COR-L47 (cell line): ENCODE measurements around the gene IGSF11.
"Not testable (repeated sequence)": the region's sequence is repeated elsewhere in the genome, so short reads cannot be mapped to it uniquely, and the experiment has no call there.

Source experiments
- DNase-seq: peaks from one replicate; lab custom pipeline; 2025; lab: John Stamatoyannopoulos, UW

Gene IGSF11

DNA sequence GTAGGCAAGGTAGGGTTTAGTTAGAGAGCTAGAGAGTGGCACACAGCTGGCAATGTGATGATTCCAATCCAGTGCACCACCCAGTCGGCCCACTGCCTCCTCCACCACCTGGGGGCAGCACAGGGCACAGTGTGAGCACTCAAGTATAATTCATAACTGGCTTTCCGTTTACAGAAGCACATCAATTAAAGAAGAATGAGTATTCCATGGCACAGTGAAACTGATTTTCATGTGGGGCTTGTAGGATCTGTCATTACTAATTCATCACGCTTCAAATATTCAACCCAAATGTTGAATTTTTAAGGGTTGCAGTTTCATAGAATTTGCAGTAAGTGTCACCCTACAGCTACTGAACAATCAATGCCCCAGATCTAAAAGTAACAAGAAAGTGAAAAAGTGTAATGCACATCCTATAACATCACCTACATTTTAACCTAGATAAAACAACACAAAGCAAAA is 149.9 kb downstream of the IGSF11 start:
- peak; percentile 76 for DNase-seq

- peak; percentile 54 for DNase-seq
Measured at GRCh38 chr3:118882353-118882947, 152.2 kb downstream of the IGSF11 start.

- no peak for DNase-seq
Measured at GRCh38 chr3:118868051-118868450, 166.6 kb downstream of the IGSF11 start.

GRCh38 chr3:118863731-118864322 is 170.8 kb downstream of the IGSF11 start:
- DNase-seq = no peak

GRCh38 chr3:118859950-118860349 is 174.7 kb downstream of the IGSF11 start:
- no peak for DNase-seq

DNA sequence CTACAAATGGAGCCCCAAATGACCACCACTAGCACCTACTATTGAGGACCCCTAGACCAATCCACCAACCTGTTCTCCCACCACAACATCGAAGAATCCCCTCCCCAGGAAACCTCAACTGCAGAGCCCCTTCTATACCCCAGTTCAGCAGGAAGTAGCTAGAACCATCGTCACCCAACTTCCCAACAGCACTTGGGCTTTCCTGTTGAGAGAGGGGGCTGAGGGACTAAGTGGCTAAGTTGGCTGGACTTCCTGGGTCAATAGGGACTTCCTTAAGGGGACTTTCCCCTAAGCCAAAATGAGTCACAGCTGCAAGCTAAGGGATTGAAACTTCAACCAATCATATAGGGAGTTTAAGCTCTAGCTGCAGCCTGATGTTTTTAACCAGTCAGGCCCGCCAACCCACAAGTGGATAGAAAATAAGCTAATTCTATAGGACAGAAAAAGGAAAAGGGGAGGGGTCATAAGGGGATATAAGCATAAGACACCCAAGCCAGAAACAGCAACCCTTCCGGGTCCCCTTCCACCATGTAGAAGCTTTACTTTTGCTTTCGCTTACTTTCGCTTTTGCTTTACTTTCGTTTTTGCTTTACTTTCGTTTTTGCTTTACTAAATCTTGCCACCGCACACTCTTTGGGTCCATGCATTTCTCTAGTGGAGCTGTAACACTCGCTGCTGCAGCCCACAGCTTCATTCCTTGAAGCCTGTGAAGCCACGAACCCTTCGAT is 183.0 kb downstream of the IGSF11 start:
- not testable (repeated sequence) for DNase-seq

GRCh38 chr3:118850687-118851086 is 184.0 kb downstream of the IGSF11 start:
- no peak for DNase-seq
